Activated gamma-delta T cell treated with anti-CD3 and anti-CD28 coated beads, Interleukin-2, amount 50 U/mL, for 16 hours (primary cell): Measurements from ENCODE around the gene PDXP.
"Not testable (repeated sequence)": the region's sequence is repeated elsewhere in the genome, so short reads cannot be mapped to it uniquely, and the experiment has no call there.

Experiments used
- DNase-seq: peaks from one replicate; pipeline ENCODE4 v3.0.0-alpha.2; 2020; ENCODE audit warnings: low read depth

Gene PDXP

GRCh38 chr22:37647317-37647716, 11.2 kb upstream of the PDXP start:
- no peak for DNase-seq

- no peak for DNase-seq
Observed at GRCh38 chr22:37647928-37648327, 10.6 kb upstream of the PDXP start.

- DNase-seq = no peak
Observed at GRCh38 chr22:37650463-37651136, 7.9 kb upstream of the PDXP start.

GRCh38 chr22:37654563-37655251, 3.8 kb upstream of the PDXP start:
- no peak for DNase-seq

GRCh38 chr22:37655252-37655563, 3.3 kb upstream of the PDXP start:
- DNase-seq = no peak

DNA sequence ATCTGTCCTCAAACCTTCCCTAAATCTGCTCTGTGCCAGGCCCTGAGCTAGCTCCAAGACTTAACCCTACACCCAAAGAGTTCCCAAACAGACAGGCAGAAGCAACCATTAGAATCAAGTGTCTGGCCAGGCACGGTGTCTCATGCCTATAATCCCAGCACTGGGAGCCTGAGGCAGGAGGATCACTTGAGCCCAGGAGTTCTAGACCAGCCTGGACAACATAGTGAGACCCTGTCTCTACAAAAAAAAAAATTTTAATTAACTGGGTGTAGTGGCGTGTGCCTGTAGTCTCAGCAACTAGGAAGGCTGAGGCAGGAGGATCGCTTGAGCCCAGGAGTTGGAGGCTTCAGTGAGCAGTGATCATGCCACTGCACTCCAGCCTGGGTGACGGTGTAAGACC, 1.9 kb upstream of the PDXP start:
- DNase-seq = not testable (repeated sequence)

DNA sequence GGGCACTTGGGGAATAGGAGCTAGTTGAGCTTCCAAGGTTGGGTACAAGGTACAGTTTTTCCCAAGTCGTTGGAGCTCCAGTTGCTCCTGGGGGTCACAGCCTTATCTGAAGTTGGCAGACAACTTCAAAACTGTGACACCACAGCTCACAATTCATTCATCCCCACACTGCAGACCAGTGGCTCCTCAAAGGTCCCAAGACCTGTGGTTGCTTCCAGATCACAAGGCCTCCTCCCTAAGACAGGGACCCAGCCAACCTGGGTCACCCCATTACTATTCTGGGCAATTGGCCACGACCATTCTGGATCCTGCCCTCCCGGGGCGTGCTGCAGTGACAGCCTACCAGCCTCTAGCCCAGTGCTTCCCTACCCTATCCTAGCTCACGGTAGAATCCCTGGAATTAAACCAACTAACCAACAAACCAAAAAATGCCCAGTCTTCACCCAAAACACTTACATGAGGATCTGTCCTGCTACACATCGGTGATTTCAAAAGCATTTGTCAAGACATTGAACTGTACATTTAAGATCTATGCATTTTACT, 862 bp upstream of the PDXP start:
- no peak for DNase-seq

GRCh38 chr22:37659066-37659896, 758 bp downstream of the PDXP start:
- no peak for DNase-seq

DNA sequence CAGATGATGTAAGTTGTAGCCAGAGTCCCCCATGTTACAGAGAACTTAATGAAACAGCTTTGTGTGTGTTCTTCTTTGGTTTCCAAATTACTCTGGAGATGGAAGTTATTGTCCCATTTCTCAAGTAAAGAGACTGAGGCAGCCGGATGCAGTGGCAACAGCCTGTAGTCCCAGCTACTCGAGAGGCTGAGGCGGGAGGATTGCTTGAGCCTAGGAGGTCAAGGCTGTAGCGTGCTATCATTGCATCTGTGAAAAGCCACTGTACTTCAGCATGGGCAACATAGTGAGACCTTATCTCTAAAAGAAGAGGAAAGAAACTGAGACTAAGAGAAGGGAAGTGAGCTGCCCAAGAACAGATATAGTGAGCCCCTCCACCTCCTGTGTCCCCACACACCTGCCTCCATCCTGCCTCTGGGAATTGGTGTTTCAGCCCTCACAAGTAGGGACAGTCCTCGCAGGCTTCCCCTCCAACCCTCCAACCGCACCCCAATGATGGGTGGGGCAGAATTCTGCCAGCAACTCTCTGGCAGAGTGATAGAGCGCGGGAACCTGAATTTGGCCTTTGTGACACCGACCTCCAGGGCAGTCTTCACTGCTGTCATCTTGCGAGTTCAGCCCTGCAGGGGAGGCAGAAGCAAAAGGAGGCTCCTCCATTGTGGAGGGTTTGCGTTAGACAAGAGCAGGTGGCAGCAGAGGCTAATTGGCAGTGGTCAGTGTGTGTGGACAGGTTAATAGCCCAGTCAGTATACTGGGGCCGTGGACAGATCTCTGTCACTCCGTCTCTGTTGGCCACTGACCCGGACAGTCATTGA, 1.6 kb downstream of the PDXP start:
- no peak for DNase-seq

DNA sequence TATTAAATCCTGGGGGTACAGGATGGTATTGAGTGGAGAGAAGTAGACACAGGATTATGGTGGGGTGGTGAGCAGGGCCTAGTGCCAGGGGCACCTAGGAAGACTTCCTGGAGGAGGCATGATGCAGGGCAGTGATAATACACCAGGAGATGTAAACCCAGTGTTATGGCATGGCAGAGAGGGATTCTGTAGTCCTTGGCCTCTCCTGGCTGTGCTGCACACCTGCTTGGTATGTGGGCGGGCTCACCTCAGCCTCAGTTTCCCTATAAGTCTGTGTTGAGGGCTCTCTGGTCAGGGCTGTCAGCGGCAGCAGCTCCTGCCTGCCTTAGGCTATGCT, 2.2 kb downstream of the PDXP start:
- DNase-seq = no peak

GRCh38 chr22:37661160-37661924, 2.8 kb downstream of the PDXP start:
- no peak for DNase-seq

- DNase-seq = no peak
Observed at GRCh38 chr22:37662039-37662438, 3.5 kb downstream of the PDXP start.

GRCh38 chr22:37663521-37664140, 5.1 kb downstream of the PDXP start:
- no peak for DNase-seq

DNA sequence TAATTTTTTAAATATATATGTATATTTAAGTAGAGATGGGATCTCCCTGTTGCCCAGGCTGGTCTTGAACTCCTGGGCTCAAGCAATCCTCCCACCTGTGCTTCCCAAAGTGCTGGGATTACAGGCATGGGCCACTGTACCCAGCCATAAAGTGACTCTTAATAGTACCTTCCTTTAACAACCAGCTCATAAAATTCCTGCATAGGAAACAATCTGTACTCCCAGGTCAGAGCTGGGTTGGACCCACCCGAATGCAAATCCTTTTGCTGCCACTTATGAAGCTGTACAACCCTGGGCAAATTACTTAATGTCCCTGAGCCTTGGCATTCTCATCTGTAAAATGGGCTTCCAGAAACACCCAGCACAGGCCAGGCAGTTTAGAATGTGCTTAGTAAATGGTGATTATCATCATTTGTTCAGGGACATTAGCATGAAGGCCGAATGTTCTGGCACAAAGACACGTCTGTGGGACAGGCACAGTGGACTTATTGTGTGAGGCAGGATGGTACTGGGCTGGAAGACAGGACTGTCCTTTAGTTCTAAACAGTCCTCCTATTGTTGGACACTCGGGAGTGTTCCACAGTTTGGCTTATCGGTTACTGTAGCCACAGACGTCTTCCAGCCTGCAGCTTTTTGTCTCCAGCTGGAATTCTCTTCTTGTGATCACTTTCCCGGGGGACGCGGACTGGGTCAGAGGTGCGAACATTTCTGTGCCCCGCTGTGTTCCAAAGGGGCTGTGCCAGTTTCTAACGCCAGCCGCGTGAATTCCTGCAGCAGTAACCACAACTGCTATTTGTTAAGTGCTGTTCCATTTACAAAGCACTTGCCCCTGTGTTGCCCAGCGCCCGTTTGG, 6.0 kb downstream of the PDXP start:
- DNase-seq = no peak

DNA sequence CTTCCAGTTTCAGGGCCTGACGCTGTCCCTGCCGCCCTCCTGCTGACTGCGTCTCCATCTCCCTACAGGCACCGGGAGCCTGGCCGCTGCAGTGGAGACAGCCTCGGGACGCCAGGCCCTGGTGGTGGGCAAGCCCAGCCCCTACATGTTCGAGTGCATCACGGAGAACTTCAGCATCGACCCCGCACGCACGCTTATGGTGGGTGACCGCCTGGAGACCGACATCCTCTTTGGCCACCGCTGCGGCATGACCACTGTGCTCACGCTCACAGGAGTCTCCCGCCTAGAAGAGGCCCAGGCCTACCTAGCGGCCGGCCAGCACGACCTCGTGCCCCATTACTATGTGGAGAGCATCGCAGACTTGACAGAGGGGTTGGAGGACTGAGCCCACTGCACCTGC, 7.0 kb downstream of the PDXP start:
- DNase-seq = no peak

GRCh38 chr22:37669586-37669985, 11.1 kb downstream of the PDXP start:
- DNase-seq = no peak

GRCh38 chr22:37672206-37672919, 13.8 kb downstream of the PDXP start:
- DNase-seq = no peak

DNA sequence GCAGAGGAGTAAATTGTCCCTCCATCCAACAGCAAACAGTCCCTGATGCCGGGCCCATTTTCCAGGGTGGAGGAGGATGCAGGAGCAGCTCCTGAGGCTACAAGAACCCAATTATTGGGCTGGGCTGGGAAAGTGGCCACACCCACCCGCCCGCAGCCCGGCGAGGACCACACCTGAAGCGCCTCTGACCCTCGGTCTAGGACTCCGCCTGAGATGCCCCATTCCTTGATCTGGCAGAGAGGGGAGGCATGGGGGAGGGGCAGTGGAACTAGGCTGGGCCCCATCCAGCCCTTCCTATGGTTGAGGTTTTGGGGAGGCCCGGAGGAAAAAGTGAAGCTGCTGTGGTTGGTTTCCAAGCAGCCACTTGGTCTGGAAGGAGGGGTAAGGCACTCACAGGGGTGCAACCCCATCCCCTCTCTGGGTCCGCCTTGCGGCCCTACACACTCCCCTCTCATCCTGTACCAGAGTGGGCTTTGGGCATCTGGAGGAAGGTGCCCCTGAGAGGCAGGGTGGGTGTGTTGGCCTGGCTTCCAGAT, 14.5 kb downstream of the PDXP start:
- DNase-seq = no peak

DNA sequence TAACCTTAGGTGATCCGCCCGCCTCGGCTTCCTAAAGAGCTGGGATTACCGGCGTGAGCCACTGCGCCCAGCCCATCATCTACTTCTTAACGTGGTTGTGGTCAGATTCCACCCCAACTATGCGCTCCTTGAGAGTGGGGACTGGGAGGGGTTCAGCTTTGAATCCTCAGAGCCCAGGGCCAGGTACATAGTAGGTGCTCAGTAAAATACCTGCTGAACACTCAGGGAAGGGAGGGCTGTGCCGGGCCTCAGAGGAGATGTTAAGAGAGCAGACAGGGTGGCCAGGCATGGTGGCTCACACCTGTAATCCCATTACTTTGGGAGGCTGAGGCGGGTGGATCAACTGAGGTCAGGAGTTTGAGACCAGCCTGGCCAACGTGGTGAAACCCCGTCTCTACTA, 15.7 kb downstream of the PDXP start:
- DNase-seq = no peak
